Lower leg skin (tissue), 3 donors: ENCODE results near the gene PTPN18.

Experiments used
- POLR2A ChIP-seq, 2 donors: fragments of 450-650 bp; IDR thresholded peaks; one replicate each; pipeline ENCODE4 v1.6.1; 2016 to 2017; ENCODE audit warnings: antibody characterized with exemption in 2 of 2, mild to moderate bottlenecking in 1 of 2, moderate library complexity in 1 of 2
- TF ChIP-seq, protein P1 (sequence below), 3 donors: fragments of 450-650 bp; IDR thresholded peaks; one replicate each; pipeline ENCODE4 v1.5.1; 2016; ENCODE audit warnings: antibody characterized with exemption in 3 of 3, mild to moderate bottlenecking in 3 of 3, moderate library complexity in 2 of 3

- TF ChIP-seq, protein P1, sequence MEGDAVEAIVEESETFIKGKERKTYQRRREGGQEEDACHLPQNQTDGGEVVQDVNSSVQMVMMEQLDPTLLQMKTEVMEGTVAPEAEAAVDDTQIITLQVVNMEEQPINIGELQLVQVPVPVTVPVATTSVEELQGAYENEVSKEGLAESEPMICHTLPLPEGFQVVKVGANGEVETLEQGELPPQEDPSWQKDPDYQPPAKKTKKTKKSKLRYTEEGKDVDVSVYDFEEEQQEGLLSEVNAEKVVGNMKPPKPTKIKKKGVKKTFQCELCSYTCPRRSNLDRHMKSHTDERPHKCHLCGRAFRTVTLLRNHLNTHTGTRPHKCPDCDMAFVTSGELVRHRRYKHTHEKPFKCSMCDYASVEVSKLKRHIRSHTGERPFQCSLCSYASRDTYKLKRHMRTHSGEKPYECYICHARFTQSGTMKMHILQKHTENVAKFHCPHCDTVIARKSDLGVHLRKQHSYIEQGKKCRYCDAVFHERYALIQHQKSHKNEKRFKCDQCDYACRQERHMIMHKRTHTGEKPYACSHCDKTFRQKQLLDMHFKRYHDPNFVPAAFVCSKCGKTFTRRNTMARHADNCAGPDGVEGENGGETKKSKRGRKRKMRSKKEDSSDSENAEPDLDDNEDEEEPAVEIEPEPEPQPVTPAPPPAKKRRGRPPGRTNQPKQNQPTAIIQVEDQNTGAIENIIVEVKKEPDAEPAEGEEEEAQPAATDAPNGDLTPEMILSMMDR (IDR thresholded peaks at IDR 0.05), result no peak
- no peak for TF ChIP-seq POLR2A (IDR thresholded peaks at IDR 0.05)
These were observed 18.0 kb downstream of the PTPN18 start for GRCh38 chr2:130373808-130374365.
